K562 (cell line): Measurements from ENCODE around the gene WNT7A. TPM values are rescaled to one million over a fixed set of nuclear protein-coding genes. Genes with fewer than 3 reads are reported as not detected.

Experiments
- ATAC-seq: fragments of 200-7000 bp; cut with Tn5 transposase; 3 replicates; pipeline ENCODE4 v1.9.1; 2020; ENCODE audit warnings: moderate library complexity
- BruUV-seq: library from RNA; stranded (reverse); fragments of 400-500 nt; replicated peaks from 2 replicates; lab custom pipeline; 2021; lab: Mats Ljungman, UMichigan
- CTCF ChIA-PET: fragments of 300-600 bp; formaldehyde crosslinking; extraction: SDS; loops from one replicate; lab custom pipeline; 2021; ENCODE audit warnings: low intra/inter-chr PET ratio; lab: Yijun Ruan, JAX
- POLR2A ChIA-PET: fragments of 300-600, 350-650 bp; sonication (Branson Sonifier 250); formaldehyde crosslinking; extraction: SDS; loops from one replicate; lab custom pipeline; 2021; ENCODE audit warnings: antibody characterized with exemption, inconsistent platforms; lab: Yijun Ruan, JAX
- DNase-seq, 4 experiments: peaks; one replicate each; pipeline versions ENCODE4 v3.0.0 to v3.0.0-alpha.2; 2011 to 2018; ENCODE audit warnings: low spot score in 3 of 4, mixed read lengths in 3 of 4; ENCODE audit errors: extremely low read depth in 1 of 4
- FAIRE-seq: peaks from 2 replicates; lab custom pipeline; 2011; peaks lifted over from hg19 to GRCh38; lab: Jason Lieb, UNC
- H2AFZ ChIP-seq: 2 replicates; pipeline ENCODE4 v1.6.0; 2011; ENCODE audit warnings: low read depth, low read length, control low read depth, inconsistent platforms
- H3K27ac ChIP-seq: fragments of 200-600 bp; 3 replicates; pipeline ENCODE4 v1.8.0; 2011; ENCODE audit warnings: low read depth, mild to moderate bottlenecking, control low read depth, inconsistent platforms, low read length, moderate library complexity, mixed read lengths; ENCODE audit errors: extremely low read depth
- H3K27me3 ChIP-seq, 2 experiments: fragments of 300-600 bp in 1 of 2; 2 replicates in 1 of 2; 3 replicates in 1 of 2; pipeline versions ENCODE4 v1.6.0 to v1.8.0; 2011; ENCODE audit warnings: inconsistent platforms in 2 of 2, low read length in 2 of 2, mild to moderate bottlenecking in 1 of 2, mixed read lengths in 1 of 2, moderate library complexity in 1 of 2; ENCODE audit not compliant: control insufficient read depth in 2 of 2, insufficient read depth in 2 of 2
- H3K36me3 ChIP-seq: fragments of 300-600 bp; 3 replicates; pipeline ENCODE4 v1.8.0; 2011; ENCODE audit warnings: mild to moderate bottlenecking, low read length, inconsistent platforms; ENCODE audit not compliant: control insufficient read depth, insufficient read depth
- H3K4me1 ChIP-seq, 2 experiments: fragments of 200-600 bp in 1 of 2; replicated peaks in 1 of 2; 2 replicates in 1 of 2; 3 replicates in 1 of 2; pipeline versions ENCODE4 v1.5.1 to v1.8.0; 2011; ENCODE audit warnings: inconsistent platforms in 2 of 2, low read length in 2 of 2, mild to moderate bottlenecking in 1 of 2, mixed read lengths in 1 of 2, moderate library complexity in 1 of 2; ENCODE audit not compliant: control insufficient read depth in 2 of 2, insufficient read depth in 2 of 2
- H3K4me2 ChIP-seq: 2 replicates; pipeline ENCODE4 v1.6.1; 2011; ENCODE audit warnings: low read length, control low read depth, inconsistent platforms, mixed read lengths; ENCODE audit not compliant: insufficient read depth
- H3K4me3 ChIP-seq: fragments of 200-600 bp; sonication (generic), shearing (Covaris generic); 2 replicates; pipeline ENCODE4 v1.5.1; 2016; ENCODE audit warnings: control low read depth, inconsistent platforms
- H3K79me2 ChIP-seq: fragments of 200-600 bp; 3 replicates; pipeline ENCODE4 v1.8.0; 2011; ENCODE audit warnings: low read length, inconsistent platforms; ENCODE audit not compliant: control insufficient read depth, insufficient read depth
- H3K9ac ChIP-seq, 2 experiments: 2 replicates each; pipeline versions ENCODE4 v1.6.0 to v1.6.1; 2011; ENCODE audit warnings: low read depth in 2 of 2, low read length in 2 of 2, control low read depth in 1 of 2, inconsistent platforms in 1 of 2, mild to moderate bottlenecking in 1 of 2, mixed read lengths in 1 of 2; ENCODE audit not compliant: insufficient read depth in 1 of 2
- H3K9me1 ChIP-seq: one replicate; pipeline ENCODE4 v1.6.0; 2011; ENCODE audit warnings: inconsistent platforms, mild to moderate bottlenecking, low read length, moderate library complexity; ENCODE audit not compliant: control insufficient read depth, insufficient read depth
- H3K9me3 ChIP-seq: replicated peaks from 2 replicates; pipeline ENCODE4 v1.5.1; 2011; ENCODE audit warnings: low read depth, low read length, inconsistent platforms; ENCODE audit not compliant: control insufficient read depth, insufficient read depth
- H4K20me1 ChIP-seq: replicated peaks from 2 replicates; pipeline ENCODE4 v1.6.1; 2011; ENCODE audit warnings: low read length, inconsistent platforms, mixed read lengths; ENCODE audit not compliant: control insufficient read depth, insufficient read depth
- FOSL1 ChIP-seq: fragments of 200-800 bp; sonication (Bioruptor generic); conservative IDR thresholded peaks from 2 replicates; pipeline ENCODE4 v1.6.1; 2016; ENCODE audit warnings: missing genetic modification characterization, missing compliant biosample characterization
- GTF2E2 ChIP-seq: fragments of 200-800 bp; sonication (Bioruptor generic); IDR thresholded peaks from 2 replicates; pipeline ENCODE4 v1.6.1; 2016; ENCODE audit warnings: missing genetic modification characterization, missing compliant biosample characterization
- MAFF ChIP-seq: IDR thresholded peaks from 2 replicates; pipeline ENCODE4 v1.6.1; 2012; ENCODE audit warnings: low read length, improper control_type of control experiment
- MCM5 ChIP-seq: fragments of 450-650 bp; IDR thresholded peaks from 2 replicates; pipeline ENCODE4 v1.6.1; 2016; ENCODE audit warnings: low read depth
- RBM25 ChIP-seq: fragments of 200-400 bp; formaldehyde crosslinking; IDR thresholded peaks from 2 replicates; pipeline ENCODE4 v1.6.1; 2018; ENCODE audit warnings: low read length, low read depth, moderate library complexity; ENCODE audit not compliant: severe bottlenecking
- SP1 ChIP-seq: sonication (generic); formaldehyde crosslinking; IDR thresholded peaks from 2 replicates; pipeline ENCODE4 v1.8.1; 2022; ENCODE audit warnings: mild to moderate bottlenecking, missing genetic modification reagents
- THAP7 ChIP-seq: fragments of 250-450 bp; sonication (Bioruptor Pico); IDR thresholded peaks from 2 replicates; pipeline ENCODE4 v1.5.0; 2021
- ZBTB49 ChIP-seq: sonication (generic); formaldehyde crosslinking; IDR thresholded peaks from 2 replicates; pipeline ENCODE4 v1.8.0; 2022; ENCODE audit warnings: missing genetic modification reagents, mild to moderate bottlenecking, borderline replicate concordance
- ZBTB9 ChIP-seq: fragments of 450-650 bp; formaldehyde crosslinking; IDR thresholded peaks from 2 replicates; pipeline ENCODE4 v1.4.0; 2020; ENCODE audit warnings: mild to moderate bottlenecking, moderate library complexity
- WGBS: fragments of 100-300 bp; shearing (Covaris generic); methylation state at CpG from one replicate; pipeline ENCODE4 v1.1.6; 2016; ENCODE audit warnings: low coverage, mixed read lengths; ENCODE audit not compliant: insufficient coverage; ENCODE audit errors: missing lambda C conversion rate; 5-methylcytosine and 5-hydroxymethylcytosine counted together
- in situ Hi-C: fragments of 300-500 bp; cut with MboI; formaldehyde crosslinking; loops from 4 replicates; pipeline ENCODE4 v1.15.0; 2018; ENCODE audit warnings: inconsistent platforms, mixed read lengths
- intact Hi-C: fragments of 100-400 bp; cut with micrococcal nuclease; formaldehyde crosslinking; loops from 2 replicates; pipeline ENCODE4 v1.14.2; 2022
- polyA plus RNA-seq, 8 experiments: library from polyadenylated mRNA; depleted of rRNA in 4 of 8; stranded (reverse) in 5 of 8; unstranded in 3 of 8; fragments of >200 nt; fragmentation: Nextera tagmentation in 2 of 8; fragmentation: Illumina TruSeq in 1 of 8; extraction: Ambion mirVana in 2 of 8; extraction: Trizol in 1 of 8; gene quantifications; 2 replicates each; pipeline versions ENCODE4 v1.2.1 to v1.2.3, GENCODE V29; 2011 to 2014; ENCODE audit warnings: inconsistent platforms in 1 of 8, missing spikeins in 1 of 8
- total RNA-seq, 7 experiments: library from RNA; depleted of rRNA in 6 of 7; stranded (reverse); fragments of >200 nt in 6 of 7; fragmentation: Illumina TruSeq in 2 of 7; extraction: Trizol in 2 of 7; gene quantifications; 2 replicates each; pipeline versions ENCODE4 v1.2.1 to v1.2.3, GENCODE V29; 2011 to 2021; ENCODE audit warnings: low replicate concordance in 1 of 7
- TF ChIP-seq, protein P1 (sequence below): sonication (generic); formaldehyde crosslinking; IDR thresholded peaks from 2 replicates; pipeline ENCODE4 v1.8.0; 2022; ENCODE audit warnings: mild to moderate bottlenecking, missing genetic modification reagents
- TF ChIP-seq, protein P2 (sequence below): fragments of 250-450 bp; sonication (Bioruptor Pico); IDR thresholded peaks from 2 replicates; pipeline ENCODE4 v1.8.0; 2022; ENCODE audit warnings: inconsistent platforms

The WNT7A gene
- total and polyA plus RNA-seq, 9 of the 15 experiments (the other 6 are each of a cell fraction or from before 2014, with no cell fraction given): 0.03 TPM; not detected in 8

- peaks cover 48 to 62% of the 10 kb centered on the region in 2 experiments; a peak in 4 of 5 replicates for H3K27me3 ChIP-seq
- DNase-seq: no peak
- ChIA-PET CTCF (no interaction called here), POLR2A (interaction anchor here (1.4 to 1.7 kb wide), 2 partner anchors 12 to 126 kb away, joined by 3 to 5 read pairs; no protein-coding TSS in a partner anchor)
- no peak overlapping the region for H2AFZ ChIP-seq
- in situ Hi-C loops: no loop called here
- no peaks in the 10 kb centered on the region for H3K9me1 ChIP-seq
- no peak overlapping the region for H3K9ac ChIP-seq
- no peaks in the 10 kb centered on the region for H3K4me1 ChIP-seq
- FAIRE-seq: no peak
- H3K36me3 ChIP-seq: no peaks in the 10 kb centered on the region
- H3K4me3 ChIP-seq: no peak overlapping the region
- BruUV-seq: no TSS peak
- ATAC-seq: no peak
- H3K9me3 ChIP-seq: no peaks in the 10 kb centered on the region
- H3K4me2 ChIP-seq: no peak overlapping the region
- no peak overlapping the region for H3K27ac ChIP-seq
- H3K79me2 ChIP-seq: no peaks in the 10 kb centered on the region
- intact Hi-C loops: no loop called here
- WGBS: 0% methylated on average over 5 of the region's 5 CpGs
- H4K20me1 ChIP-seq: 0 out of 2 replicates have a peak, but pooled peaks cover 8% of the 10 kb centered on the region
- TF ChIP-seq MCM5 (no peak), GTF2E2 (tag) (no peak), ZBTB49 (CRISPR knock-in tag) (no peak), ZBTB9 (CRISPR knock-in tag) (no peak), RBM25 (peak; percentile 44), SP1 (CRISPR knock-in tag) (no peak), FOSL1 (tag) (no peak), THAP7 (CRISPR knock-in tag) (no peak), MAFF (no peak)
- TF ChIP-seq, protein P1, sequence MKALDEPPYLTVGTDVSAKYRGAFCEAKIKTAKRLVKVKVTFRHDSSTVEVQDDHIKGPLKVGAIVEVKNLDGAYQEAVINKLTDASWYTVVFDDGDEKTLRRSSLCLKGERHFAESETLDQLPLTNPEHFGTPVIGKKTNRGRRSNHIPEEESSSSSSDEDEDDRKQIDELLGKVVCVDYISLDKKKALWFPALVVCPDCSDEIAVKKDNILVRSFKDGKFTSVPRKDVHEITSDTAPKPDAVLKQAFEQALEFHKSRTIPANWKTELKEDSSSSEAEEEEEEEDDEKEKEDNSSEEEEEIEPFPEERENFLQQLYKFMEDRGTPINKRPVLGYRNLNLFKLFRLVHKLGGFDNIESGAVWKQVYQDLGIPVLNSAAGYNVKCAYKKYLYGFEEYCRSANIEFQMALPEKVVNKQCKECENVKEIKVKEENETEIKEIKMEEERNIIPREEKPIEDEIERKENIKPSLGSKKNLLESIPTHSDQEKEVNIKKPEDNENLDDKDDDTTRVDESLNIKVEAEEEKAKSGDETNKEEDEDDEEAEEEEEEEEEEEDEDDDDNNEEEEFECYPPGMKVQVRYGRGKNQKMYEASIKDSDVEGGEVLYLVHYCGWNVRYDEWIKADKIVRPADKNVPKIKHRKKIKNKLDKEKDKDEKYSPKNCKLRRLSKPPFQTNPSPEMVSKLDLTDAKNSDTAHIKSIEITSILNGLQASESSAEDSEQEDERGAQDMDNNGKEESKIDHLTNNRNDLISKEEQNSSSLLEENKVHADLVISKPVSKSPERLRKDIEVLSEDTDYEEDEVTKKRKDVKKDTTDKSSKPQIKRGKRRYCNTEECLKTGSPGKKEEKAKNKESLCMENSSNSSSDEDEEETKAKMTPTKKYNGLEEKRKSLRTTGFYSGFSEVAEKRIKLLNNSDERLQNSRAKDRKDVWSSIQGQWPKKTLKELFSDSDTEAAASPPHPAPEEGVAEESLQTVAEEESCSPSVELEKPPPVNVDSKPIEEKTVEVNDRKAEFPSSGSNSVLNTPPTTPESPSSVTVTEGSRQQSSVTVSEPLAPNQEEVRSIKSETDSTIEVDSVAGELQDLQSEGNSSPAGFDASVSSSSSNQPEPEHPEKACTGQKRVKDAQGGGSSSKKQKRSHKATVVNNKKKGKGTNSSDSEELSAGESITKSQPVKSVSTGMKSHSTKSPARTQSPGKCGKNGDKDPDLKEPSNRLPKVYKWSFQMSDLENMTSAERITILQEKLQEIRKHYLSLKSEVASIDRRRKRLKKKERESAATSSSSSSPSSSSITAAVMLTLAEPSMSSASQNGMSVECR (CRISPR knock-in tag): 0 out of 2 replicates have a peak, but pooled peaks have one; percentile 17
- TF ChIP-seq, protein P2, sequence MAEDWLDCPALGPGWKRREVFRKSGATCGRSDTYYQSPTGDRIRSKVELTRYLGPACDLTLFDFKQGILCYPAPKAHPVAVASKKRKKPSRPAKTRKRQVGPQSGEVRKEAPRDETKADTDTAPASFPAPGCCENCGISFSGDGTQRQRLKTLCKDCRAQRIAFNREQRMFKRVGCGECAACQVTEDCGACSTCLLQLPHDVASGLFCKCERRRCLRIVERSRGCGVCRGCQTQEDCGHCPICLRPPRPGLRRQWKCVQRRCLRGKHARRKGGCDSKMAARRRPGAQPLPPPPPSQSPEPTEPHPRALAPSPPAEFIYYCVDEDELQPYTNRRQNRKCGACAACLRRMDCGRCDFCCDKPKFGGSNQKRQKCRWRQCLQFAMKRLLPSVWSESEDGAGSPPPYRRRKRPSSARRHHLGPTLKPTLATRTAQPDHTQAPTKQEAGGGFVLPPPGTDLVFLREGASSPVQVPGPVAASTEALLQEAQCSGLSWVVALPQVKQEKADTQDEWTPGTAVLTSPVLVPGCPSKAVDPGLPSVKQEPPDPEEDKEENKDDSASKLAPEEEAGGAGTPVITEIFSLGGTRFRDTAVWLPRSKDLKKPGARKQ (CRISPR knock-in tag): no peak
Measured at GRCh38 chr3:13781417-13781816, 98.5 kb downstream of the WNT7A start.
